ENCODE measurements around the gene P2RY11. TPM values are rescaled to one million over a fixed set of nuclear protein-coding genes. Genes with fewer than 3 reads are reported as not detected.

The P2RY11 gene
- total RNA-seq, 2 donors from 2014 or later = 46.6 to 50.8 TPM

GRCh38 chr19:10112037-10112761 lies 706 bp downstream of the P2RY11 start:
- Mint-ChIP-seq H3K27me3 (no peaks in the 10 kb centered on the region), H3K4me1 (peaks cover 30% of the 10 kb centered on the region), H3K36me3 (ENCODE audit: low read depth) (peaks cover 9% of the 10 kb centered on the region), H3K27ac (peak overlapping the region; percentile 97), H3K4me3 (peak overlapping the region; percentile 82)
- H3K9me3 ChIP-seq (ENCODE audit: control insufficient read depth, low read length, poor library complexity, severe bottlenecking) = no peaks in the 10 kb centered on the region
- DNase-seq (peak in 2 of 3 donors; percentile 34 to 55), ATAC-seq (peak; percentile 71)

- Mint-ChIP-seq H3K4me1 (peaks cover 28% of the 10 kb centered on the region), H3K4me3 (peak overlapping the region; percentile 82), H3K27ac (peak overlapping the region; percentile 97), H3K27me3 (no peaks in the 10 kb centered on the region), H3K36me3 (ENCODE audit: low read depth) (peaks cover 9% of the 10 kb centered on the region)
- peak; percentile 51 to 63 (median 57) for DNase-seq
- peak; percentile 61 for ATAC-seq
- no peaks in the 10 kb centered on the region for H3K9me3 ChIP-seq (ENCODE audit: control insufficient read depth, low read length, poor library complexity, severe bottlenecking)
These were observed 1.6 kb downstream of the P2RY11 start for GRCh38 chr19:10112895-10113591.

- peak overlapping the region; percentile 82 for H3K4me3 Mint-ChIP-seq
- H3K27ac Mint-ChIP-seq = peak overlapping the region; percentile 97
- no peaks in the 10 kb centered on the region for H3K27me3 Mint-ChIP-seq
- ATAC-seq (no peak), DNase-seq (no peak)
- H3K4me1 Mint-ChIP-seq = peaks cover 28% of the 10 kb centered on the region
- H3K36me3 Mint-ChIP-seq (ENCODE audit: low read depth) = peaks cover 9% of the 10 kb centered on the region
- no peaks in the 10 kb centered on the region for H3K9me3 ChIP-seq (ENCODE audit: control insufficient read depth, low read length, poor library complexity, severe bottlenecking)
These were observed 2.1 kb downstream of the P2RY11 start for GRCh38 chr19:10113592-10113963.

DNA sequence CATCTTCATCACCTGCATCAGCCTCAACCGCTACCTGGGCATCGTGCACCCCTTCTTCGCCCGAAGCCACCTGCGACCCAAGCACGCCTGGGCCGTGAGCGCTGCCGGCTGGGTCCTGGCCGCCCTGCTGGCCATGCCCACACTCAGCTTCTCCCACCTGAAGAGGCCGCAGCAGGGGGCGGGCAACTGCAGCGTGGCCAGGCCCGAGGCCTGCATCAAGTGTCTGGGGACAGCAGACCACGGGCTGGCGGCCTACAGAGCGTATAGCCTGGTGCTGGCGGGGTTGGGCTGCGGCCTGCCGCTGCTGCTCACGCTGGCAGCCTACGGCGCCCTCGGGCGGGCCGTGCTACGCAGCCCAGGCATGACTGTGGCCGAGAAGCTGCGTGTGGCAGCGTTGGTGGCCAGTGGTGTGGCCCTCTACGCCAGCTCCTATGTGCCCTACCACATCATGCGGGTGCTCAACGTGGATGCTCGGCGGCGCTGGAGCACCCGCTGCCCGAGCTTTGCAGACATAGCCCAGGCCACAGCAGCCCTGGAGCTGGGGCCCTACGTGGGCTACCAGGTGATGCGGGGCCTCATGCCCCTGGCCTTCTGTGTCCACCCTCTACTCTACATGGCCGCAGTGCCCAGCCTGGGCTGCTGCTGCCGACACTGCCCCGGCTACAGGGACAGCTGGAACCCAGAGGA lies 2.6 kb downstream of the P2RY11 start:
- H3K9me3 ChIP-seq (ENCODE audit: control insufficient read depth, low read length, poor library complexity, severe bottlenecking) = no peaks in the 10 kb centered on the region
- peak overlapping the region; percentile 25 for H3K4me3 Mint-ChIP-seq
- peaks cover 9% of the 10 kb centered on the region for H3K36me3 Mint-ChIP-seq (ENCODE audit: low read depth)
- H3K27ac Mint-ChIP-seq = peak overlapping the region; percentile 97
- DNase-seq (no peak), ATAC-seq (no peak)
- H3K27me3 Mint-ChIP-seq = no peaks in the 10 kb centered on the region
- H3K4me1 Mint-ChIP-seq = peaks cover 32% of the 10 kb centered on the region

DNA sequence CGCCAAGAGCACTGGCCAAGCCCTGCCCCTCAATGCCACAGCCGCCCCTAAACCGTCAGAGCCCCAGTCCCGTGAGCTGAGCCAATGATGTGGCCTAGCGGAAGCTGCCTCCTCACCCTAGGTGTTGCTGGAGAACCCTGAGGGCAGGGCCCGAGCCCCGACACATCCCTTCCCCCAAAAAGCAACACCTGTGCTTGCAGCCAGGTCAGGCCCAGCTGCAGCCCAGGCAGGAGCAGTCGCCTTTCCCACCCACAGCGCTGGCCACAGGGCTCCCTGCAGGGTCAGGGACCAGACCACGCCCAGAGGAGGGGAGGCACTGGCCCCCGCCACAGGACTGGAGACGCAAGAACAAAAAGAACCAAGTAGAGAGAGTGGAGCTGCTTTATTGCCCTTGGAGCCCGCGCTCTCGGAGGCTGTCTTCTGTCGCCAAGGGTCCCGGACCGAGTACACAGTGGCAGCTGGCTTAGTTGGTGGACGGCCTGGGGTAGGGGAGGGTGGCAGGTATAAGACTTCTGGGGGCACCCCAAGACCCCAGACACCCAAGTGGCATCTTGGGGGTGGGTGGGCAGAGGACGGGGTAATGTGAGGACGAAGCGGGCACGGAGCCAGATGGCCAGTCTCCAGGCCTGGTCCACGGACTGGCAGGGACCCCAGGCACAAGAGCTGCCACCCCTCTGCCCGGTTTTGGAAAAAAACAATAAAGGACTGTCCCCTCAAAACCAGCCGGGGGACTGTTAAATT lies 3.3 kb downstream of the P2RY11 start:
- Mint-ChIP-seq H3K36me3 (ENCODE audit: low read depth) (peaks cover 8% of the 10 kb centered on the region), H3K4me3 (peak overlapping the region; percentile 25), H3K4me1 (peaks cover 34% of the 10 kb centered on the region), H3K27me3 (no peaks in the 10 kb centered on the region), H3K27ac (no peak overlapping the region)
- no peaks in the 10 kb centered on the region for H3K9me3 ChIP-seq (ENCODE audit: control insufficient read depth, low read length, poor library complexity, severe bottlenecking)
- DNase-seq (no peak), ATAC-seq (no peak)

DNA sequence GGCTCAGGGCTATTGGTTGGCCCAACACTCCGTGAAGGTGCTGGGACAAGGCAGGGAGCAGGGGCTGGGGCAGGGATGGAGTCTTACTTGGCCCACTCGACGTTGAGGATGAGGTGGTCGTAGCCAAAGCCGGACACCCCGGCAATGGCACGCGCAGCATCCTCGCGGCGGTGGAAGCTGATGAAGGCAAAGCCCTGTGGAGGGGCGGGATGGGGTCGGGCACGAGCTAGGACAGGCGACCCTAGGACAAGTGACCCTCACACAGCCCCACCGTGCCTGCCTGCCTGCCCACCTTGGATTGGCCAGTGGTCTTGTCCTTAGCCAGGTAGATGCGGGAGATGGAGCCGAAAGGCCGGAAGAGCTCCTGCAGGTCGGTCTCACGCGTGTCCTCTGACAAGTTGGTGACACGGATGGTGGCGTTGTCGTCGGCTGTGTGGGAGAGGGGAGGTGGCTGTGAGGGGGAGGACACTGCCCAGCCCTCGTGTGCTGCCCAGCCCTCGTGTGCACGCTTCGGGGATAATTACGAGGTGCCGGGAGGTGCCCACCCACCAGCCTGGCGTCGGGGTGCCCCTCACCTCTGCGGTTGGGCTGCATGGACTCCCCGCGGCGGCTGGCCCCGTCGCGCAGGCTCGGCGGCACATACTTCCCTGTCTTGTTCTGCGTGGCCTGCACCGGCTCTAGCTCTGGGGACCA lies 4.0 kb downstream of the P2RY11 start:
- H3K27me3 Mint-ChIP-seq = no peaks in the 10 kb centered on the region
- ATAC-seq (no peak), DNase-seq (no peak)
- H3K27ac Mint-ChIP-seq = peak overlapping the region; percentile 8
- peaks cover 35% of the 10 kb centered on the region for H3K4me1 Mint-ChIP-seq
- H3K36me3 Mint-ChIP-seq (ENCODE audit: low read depth) = peaks cover 7% of the 10 kb centered on the region
- H3K4me3 Mint-ChIP-seq = no peak overlapping the region
- H3K9me3 ChIP-seq (ENCODE audit: control insufficient read depth, low read length, poor library complexity, severe bottlenecking) = no peaks in the 10 kb centered on the region

DNA sequence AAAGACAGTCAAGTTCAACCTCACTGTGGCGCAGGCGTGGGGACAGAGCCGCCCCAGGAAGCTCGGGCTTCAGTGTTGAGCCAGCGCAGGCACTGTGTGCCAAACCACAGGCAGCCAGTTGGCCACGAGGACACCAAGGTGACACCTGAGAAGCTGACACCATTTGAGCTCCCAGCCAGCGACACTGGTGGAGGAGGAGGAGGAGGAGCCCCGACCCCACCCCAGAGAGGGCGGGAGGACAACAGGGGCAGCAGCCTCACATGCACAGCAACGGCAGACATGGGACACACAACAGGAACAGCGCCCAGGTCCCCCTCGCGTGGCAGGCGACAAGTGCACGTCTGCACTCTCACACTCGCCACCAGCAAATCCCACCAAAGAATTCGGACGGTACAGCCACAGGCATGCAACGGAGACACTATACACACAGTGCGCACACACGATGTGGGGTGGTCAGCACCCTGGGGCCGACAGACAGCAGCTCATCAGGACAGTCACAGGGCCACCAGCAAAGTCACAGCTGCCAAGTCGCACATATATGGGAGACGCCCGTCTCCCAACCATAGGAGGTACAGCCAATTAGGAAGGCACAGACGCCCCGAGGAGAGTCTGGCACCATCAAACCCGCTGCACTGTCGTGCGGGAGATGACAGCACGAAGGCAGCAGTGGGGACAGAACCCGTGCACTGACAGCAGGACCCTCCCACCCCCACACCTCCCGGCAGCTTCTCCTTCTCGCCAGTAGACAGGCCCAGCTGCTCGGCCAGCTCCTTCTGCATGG lies 4.8 kb downstream of the P2RY11 start:
- Mint-ChIP-seq H3K27ac (peak overlapping the region; percentile 8), H3K36me3 (ENCODE audit: low read depth) (peaks cover 4% of the 10 kb centered on the region), H3K4me3 (peak overlapping the region; percentile 71), H3K27me3 (no peaks in the 10 kb centered on the region), H3K4me1 (peaks cover 31% of the 10 kb centered on the region)
- DNase-seq (no peak), ATAC-seq (no peak)
- H3K9me3 ChIP-seq (ENCODE audit: control insufficient read depth, low read length, poor library complexity, severe bottlenecking) = no peaks in the 10 kb centered on the region

GRCh38 chr19:10116866-10117616 lies 5.5 kb downstream of the P2RY11 start:
- H3K9me3 ChIP-seq (ENCODE audit: control insufficient read depth, low read length, poor library complexity, severe bottlenecking) = no peaks in the 10 kb centered on the region
- ATAC-seq (no peak), DNase-seq (no peak)
- Mint-ChIP-seq H3K27me3 (no peaks in the 10 kb centered on the region), H3K27ac (peak overlapping the region; percentile 8), H3K4me3 (peak overlapping the region; percentile 15), H3K4me1 (peaks cover 28% of the 10 kb centered on the region), H3K36me3 (ENCODE audit: low read depth) (peaks cover 4% of the 10 kb centered on the region)

DNA sequence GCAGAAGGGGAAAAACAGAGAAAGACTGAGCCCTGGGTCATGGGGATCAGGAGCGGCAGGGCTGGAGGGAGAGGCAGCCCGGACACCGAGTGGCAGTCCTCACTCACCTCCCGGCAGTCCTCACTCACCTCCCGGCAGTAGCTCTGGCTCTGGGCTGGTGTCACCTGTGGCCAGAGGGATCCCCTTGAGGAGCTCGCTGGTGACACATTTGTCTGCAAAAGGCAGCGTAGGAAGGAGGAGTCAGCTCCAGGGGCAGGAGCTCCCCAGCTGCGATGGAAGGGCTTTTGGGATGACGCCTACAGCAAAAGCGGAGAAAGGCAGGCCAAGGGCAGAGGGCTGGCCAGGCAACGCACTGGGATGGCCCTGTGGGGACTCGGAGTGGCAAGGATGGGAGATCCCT lies 7.5 kb downstream of the P2RY11 start:
- peak overlapping the region; percentile 91 for H3K27ac Mint-ChIP-seq
- no peaks in the 10 kb centered on the region for H3K27me3 Mint-ChIP-seq
- peaks cover 4% of the 10 kb centered on the region for H3K36me3 Mint-ChIP-seq (ENCODE audit: low read depth)
- no peak for DNase-seq
- H3K4me3 Mint-ChIP-seq = peak overlapping the region; percentile 93
- H3K9me3 ChIP-seq (ENCODE audit: control insufficient read depth, low read length, poor library complexity, severe bottlenecking) = no peaks in the 10 kb centered on the region
- H3K4me1 Mint-ChIP-seq = peaks cover 14% of the 10 kb centered on the region
- ATAC-seq = no peak

DNA sequence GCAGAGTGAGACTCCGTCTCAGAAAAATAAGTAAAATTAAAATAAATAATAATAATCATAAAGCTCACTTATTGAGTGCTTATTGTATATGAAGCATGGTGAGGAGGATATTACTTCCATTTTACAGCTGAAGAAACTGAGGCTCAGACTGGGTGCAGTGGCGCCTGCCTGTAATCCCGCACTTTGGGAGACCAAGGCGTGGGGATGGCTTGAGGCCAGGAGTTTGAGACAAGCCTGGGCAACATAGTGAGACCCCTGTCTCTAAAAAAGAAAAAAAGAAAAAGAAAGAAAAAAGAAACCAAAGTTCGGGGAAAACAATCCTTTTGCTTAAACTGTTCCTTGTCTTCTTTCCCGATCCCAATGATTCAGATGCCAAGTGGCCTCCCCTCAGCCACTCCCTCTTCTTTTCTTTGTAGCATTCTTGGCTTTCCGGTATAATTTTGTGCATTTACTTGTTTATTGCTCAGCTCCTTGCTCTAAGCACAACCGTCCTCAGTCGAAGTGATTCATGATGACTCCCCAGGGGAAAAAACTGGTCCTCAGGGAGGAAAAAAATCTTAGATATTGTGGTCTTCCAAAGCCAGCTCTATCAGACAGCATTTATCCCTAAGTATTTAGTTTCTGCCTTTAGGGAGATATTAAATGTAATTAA lies 9.2 kb downstream of the P2RY11 start:
- no peaks in the 10 kb centered on the region for H3K27me3 Mint-ChIP-seq
- H3K9me3 ChIP-seq (ENCODE audit: control insufficient read depth, low read length, poor library complexity, severe bottlenecking) = no peaks in the 10 kb centered on the region
- peaks cover 3% of the 10 kb centered on the region for H3K36me3 Mint-ChIP-seq (ENCODE audit: low read depth)
- H3K4me3 Mint-ChIP-seq = no peak overlapping the region
- ATAC-seq (no peak), DNase-seq (no peak)
- no peak overlapping the region for H3K27ac Mint-ChIP-seq
- H3K4me1 Mint-ChIP-seq = peaks cover 14% of the 10 kb centered on the region

GRCh38 chr19:10122045-10122444 lies 10.6 kb downstream of the P2RY11 start:
- no peak overlapping the region for H3K4me3 Mint-ChIP-seq
- H3K9me3 ChIP-seq (ENCODE audit: control insufficient read depth, low read length, poor library complexity, severe bottlenecking) = no peaks in the 10 kb centered on the region
- no peaks in the 10 kb centered on the region for H3K27me3 Mint-ChIP-seq
- DNase-seq (no peak), ATAC-seq (no peak)
- no peak overlapping the region for H3K27ac Mint-ChIP-seq
- H3K36me3 Mint-ChIP-seq (ENCODE audit: low read depth) = peaks cover 3% of the 10 kb centered on the region
- peaks cover 12% of the 10 kb centered on the region for H3K4me1 Mint-ChIP-seq

Measured in T-helper 17 cell (primary cell).